GM12872 (cell line): ENCODE results near the gene NLRP4.

Source experiments
- CTCF ChIP-seq: IDR thresholded peaks from 3 replicates; pipeline ENCODE4 v1.5.1; 2011; ENCODE audit warnings: low read depth, mild to moderate bottlenecking, low read length, moderate library complexity; ENCODE audit not compliant: insufficient read depth

NLRP4 gene

DNA sequence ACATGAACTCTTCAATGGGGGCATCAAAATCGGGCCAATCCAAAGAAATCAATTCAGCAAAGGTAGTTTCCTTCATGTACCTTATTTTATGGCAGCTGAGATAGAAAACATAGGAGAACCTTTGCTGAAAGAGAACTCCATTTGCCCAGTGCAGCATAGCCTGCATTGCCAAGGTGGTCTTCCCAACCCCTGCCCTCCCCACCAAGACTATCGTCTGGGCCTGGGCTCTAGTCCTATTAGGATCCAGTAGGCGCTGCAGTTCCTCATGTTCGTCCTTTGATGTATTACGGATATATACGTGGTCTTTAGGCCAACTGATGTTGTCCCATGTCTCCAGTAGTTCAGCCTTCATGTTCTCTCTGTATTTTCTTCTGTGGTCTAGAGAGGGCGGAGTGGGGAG is 76.6 kb downstream of the NLRP4 start:
- no peak for TF ChIP-seq CTCF

DNA sequence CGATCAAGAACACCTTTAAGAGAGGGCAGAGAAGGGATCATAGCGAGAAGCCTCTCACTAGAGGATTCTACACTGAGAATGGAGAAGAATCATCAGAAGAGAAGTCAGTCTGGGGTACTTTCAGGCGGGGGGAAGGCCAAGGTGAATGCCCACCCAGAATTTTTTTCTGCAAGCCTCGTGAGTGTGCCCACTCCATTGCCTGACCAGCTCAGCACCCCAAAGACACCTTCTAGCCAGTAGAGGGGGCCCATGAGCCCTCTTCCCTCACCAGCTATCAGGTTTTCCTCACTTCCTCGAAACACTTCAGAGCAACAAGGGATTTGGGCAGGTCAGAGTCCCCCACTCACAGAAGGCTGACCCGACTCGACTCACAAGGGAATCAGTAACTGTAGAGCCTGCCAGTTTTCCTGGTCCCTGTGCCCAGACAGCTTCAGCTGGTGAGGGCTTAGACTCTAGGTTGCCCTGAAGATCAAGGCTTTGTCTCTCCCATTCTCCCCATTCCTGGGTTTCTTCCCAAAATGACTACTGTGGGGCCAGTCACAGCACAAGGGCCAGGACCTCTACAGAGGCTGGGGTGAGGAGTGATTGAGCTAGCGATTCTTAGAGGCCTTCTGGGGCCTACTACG is 77.4 kb downstream of the NLRP4 start:
- TF ChIP-seq CTCF = peak; percentile 22; the same call in 1 of the 3 replicates

DNA sequence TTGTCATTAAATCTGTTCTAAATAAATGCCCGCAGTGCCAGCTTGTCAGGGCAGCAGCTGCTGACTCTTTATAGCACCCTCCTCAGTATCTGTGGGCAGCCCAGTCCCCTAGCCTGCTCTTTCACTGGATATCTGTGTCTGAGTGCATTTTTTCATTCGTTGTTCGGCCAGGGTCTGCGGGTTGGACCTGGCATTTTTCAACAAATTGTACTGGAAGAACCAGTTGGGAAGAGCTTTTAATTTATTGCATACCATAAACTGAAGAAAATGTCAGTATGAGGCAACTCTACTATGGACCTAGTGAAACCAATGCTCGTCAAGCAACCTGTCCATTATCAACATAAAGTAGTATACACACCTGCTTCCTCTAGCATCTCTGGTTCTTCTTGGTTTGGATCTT is 87.2 kb downstream of the NLRP4 start:
- TF ChIP-seq CTCF = no peak

DNA sequence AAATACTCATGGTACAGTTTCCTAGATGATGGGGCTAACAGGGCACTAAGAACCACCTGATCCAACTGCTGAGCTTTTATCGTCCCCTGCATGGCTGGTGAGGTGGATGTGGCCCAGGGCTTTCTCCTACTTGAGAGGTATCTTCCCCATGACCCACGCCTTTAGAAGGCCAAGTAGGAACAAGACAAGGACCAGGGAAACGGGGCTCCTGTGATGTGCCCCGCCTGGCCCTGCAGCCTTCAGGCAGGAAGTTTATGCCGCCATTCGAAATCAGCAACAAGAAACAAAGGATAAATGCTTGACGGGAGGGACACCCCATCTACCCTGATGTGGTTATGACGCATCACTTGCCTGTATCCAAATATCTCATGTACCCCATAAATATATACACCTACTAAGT is 91.7 kb downstream of the NLRP4 start:
- no peak for TF ChIP-seq CTCF

DNA sequence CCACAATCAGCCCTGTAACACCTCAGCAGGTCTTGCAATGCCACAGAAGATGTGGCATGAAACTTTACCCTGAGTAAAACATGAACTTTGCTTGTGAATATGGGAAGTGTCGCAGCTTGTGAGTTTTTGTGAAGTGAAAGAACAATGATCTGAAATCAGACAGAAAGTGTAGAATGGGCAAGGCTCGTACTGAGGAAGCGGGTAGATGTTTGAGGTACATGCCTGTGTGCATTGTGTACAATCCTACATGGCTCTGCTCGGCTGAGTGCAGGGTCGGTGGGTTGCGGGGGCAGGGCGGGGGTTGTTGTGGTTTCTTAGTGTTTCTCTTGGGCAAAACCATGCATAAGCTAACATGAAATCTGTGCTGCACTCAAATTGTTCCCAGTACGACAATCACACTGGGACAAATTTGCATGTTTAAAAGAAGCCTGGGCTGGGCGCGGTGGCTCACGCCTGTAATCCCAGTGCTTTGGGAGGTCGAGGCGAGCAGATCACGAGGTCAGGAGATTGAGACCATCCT is 94.7 kb downstream of the NLRP4 start:
- TF ChIP-seq CTCF = no peak
